Cardiac fibroblast (primary cell): Measurements from ENCODE around the gene XYLT2.

ENCODE experiments used
- DNase-seq, 2 donors: peaks; one replicate each; pipeline versions ENCODE4 v3.0.0 to v3.0.0-alpha.2; 2010; ENCODE audit warnings: low read depth in 2 of 2
- H3K4me3 ChIP-seq, 2 donors: replicated peaks in 1 of 2; 1 replicate in 1 of 2; 2 replicates in 1 of 2; pipeline ENCODE4 v1.5.1; 2011; ENCODE audit warnings: low read depth in 2 of 2, low read length in 2 of 2, mild to moderate bottlenecking in 2 of 2, moderate library complexity in 1 of 2
- CTCF ChIP-seq: IDR thresholded peaks from one replicate; pipeline ENCODE4 v1.5.1; 2011; ENCODE audit warnings: low read depth, mild to moderate bottlenecking, low read length, inconsistent platforms

Gene XYLT2

DNA sequence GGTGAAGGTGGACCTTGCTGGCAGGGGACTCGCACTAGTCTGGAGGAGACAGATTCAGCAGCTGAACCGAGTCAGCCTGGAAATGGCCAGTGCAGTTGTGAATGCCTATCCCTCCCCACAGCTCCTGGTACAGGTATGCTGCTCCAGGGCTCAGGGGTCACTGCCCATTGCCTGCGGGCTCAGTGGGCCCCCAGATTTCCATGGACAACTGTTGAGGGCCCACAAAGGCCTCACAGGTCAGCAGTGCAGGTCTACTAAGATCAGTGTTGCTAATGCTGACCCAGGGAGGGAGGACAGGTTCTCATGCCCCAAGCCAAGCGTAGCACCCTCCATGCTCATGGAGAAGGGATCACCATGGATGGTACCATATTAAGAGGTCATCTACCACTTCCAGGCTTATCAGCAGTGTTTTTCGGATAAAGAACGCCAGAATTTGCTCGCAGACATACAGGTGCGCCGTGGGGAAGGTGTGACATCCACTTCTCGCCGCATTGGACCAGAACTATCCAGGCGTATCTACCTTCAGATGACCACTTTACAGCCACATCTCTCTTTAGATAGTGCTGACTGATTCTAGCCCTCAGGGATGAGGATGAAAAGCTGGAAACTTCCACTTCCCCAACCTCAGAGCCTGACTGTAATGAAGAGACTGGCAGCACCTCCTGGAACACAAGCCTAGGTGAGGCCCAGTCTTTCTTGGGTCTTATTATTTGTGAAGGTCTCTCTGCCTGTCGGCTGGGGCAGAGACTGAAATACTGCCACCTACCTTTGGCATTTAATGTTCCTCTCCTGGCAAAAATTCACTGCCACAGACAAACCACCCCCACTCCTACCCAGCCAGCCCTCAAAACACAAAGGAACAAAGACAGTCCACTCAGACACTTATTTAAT, 34.7 kb downstream of the XYLT2 start:
- no peak for TF ChIP-seq CTCF
- H3K4me3 ChIP-seq: no peak overlapping the region
- no peak for DNase-seq

GRCh38 chr17:50381260-50381815, 35.4 kb downstream of the XYLT2 start:
- no peak for TF ChIP-seq CTCF

DNA sequence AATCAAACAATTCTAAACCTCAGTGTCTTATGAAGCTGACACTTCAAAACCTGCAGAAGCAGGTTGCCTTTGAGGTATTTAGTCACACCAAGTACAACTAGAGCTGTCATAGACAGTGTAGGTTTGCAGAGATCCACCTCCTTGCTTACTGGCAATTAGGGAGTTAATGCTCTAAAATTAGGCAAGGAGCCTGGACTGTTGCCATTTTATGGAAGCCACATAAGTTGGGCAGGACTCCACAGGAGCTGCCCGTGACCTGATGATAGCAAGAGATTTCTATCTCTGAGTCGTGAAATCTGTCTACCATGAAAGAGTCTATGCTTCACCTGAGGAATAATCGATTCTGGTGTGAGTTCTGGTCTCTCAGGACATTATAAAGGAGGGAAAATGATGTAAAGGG, 36.0 kb downstream of the XYLT2 start:
- TF ChIP-seq CTCF: no peak
- DNase-seq: no peak
- H3K4me3 ChIP-seq: no peak overlapping the region

More at GRCh38 chr17:50381260-50381815, 35.4 kb downstream of the XYLT2 start:
- DNase-seq: no peak
- no peak overlapping the region for H3K4me3 ChIP-seq

DNA sequence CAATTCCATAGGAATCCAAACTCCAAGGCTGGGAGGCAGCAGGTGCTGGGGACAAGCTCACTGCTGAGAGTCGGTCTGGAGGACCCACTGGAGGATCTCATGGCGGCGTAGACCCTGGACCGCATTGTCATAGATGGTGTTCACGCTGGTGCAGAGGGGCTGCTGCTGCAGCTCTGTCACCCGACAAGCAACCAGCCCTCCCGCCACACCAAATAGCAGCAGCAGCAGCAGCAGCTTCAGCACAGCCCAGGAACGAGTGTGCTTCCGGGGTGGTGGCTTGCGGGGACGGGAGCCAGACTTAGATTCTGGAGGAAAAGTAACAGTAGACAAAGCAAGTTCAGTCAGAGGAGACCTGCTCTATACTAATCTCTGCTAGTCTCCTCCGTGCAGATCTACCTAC, 37.0 kb downstream of the XYLT2 start:
- no peak for DNase-seq
- no peak overlapping the region for H3K4me3 ChIP-seq
- no peak for TF ChIP-seq CTCF

GRCh38 chr17:50386510-50386909, 40.6 kb downstream of the XYLT2 start:
- DNase-seq: peak in 1 of 2 donors; percentile 48
- no peak for TF ChIP-seq CTCF
- H3K4me3 ChIP-seq: no peak overlapping the region

DNA sequence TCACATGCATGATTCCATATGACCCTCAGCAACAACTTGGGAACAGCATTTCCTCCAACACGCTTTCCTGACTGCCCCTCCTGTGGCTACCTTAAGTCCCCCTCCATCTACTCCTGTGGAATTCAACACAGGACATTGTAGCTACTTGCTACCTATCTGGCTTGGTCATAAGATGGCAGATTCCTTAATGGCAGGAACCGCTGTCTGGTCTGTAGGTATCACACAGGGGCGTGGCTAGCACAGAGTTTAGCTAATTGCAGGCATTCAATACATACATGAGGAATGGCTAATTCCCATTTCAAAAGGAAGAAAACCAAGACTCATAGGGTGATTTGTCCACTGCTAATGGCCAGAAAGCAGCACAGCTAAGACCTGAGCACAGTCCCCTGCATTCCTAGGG, 42.8 kb downstream of the XYLT2 start:
- no peak overlapping the region for H3K4me3 ChIP-seq
- DNase-seq: no peak
- TF ChIP-seq CTCF: no peak
